ELR (cell line): Measurements from ENCODE around the gene PSD.

Source experiments
- DNase-seq: peaks from one replicate; pipeline ENCODE4 v3.0.0-alpha.2; 2015; ENCODE audit warnings: low read depth

Gene PSD

DNA sequence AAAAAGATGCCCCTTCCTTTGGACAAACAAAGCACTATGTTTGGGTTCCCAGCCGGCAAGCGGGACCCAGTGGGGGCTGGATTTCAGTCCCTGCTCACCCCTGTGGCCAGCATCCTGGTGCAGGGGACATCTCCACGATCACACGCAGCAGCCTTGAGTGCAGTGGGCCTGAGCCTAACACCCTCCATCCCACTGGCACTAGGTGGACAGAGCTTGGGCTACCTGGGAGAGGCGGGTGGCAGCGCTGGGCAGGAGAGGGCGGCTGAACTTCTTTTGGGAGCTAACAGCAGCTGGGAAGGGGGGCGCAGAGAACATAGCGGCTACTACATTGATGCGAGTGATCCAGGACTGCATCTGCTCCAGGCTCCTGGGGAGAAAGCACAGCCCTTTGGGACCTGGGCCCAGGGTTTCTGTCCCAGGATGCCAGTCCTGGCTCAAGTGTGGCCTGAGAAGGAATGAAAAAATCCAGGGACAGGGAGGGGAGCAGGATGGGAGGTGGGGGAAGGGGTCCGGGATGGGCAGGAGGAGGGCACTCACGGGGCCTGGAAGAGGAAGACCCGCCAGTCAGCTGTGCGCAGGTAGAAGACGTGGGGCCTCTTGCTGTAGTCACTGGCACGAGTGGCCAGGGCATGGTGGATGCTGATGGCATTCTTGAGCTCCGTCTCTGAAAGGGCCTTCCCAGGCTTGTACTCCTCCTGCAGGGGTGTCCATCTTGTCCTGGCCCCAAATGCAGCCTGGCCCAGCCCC, 14.1 kb downstream of the PSD start:
- DNase-seq: no peak

DNA sequence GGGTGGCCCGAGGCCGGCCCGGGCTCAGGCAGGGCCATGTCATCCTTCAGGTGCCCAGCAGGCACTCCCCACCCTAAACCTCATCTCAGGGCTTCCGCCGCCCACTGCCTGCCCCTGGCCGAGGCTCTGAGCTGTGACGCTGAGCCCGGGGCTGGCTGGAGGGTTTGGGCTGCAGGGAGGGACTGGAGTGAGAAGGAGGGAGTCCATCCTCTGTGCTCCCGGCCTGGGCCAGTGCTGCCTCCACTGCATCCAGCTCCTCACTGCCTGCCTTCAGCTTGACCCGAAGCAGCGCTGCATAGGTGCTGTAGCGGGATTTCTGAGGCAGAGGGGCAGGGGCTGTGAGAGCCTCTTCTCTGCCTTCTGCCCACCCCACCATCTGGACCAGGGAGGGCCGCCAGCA, 15.5 kb downstream of the PSD start:
- no peak for DNase-seq

DNA sequence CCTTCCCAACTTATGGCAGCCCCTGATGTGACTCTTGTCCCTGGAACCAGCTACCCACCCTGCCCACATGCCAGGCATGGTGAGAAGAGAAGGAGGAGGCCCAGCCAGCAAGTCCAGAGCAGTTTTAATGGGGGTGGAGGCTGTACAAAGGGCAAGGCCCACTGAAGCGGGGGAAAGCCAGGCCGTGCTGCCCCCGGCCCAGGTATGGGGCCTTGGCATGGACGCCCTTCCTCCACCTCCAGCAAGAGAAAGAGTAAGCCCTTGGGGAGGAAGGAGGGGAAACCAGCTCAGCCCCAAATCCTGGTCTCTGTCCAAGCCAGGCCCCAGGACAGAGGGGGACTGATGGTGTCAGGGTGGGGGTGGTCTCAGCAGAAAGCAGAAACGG, 16.1 kb downstream of the PSD start:
- no peak for DNase-seq

DNA sequence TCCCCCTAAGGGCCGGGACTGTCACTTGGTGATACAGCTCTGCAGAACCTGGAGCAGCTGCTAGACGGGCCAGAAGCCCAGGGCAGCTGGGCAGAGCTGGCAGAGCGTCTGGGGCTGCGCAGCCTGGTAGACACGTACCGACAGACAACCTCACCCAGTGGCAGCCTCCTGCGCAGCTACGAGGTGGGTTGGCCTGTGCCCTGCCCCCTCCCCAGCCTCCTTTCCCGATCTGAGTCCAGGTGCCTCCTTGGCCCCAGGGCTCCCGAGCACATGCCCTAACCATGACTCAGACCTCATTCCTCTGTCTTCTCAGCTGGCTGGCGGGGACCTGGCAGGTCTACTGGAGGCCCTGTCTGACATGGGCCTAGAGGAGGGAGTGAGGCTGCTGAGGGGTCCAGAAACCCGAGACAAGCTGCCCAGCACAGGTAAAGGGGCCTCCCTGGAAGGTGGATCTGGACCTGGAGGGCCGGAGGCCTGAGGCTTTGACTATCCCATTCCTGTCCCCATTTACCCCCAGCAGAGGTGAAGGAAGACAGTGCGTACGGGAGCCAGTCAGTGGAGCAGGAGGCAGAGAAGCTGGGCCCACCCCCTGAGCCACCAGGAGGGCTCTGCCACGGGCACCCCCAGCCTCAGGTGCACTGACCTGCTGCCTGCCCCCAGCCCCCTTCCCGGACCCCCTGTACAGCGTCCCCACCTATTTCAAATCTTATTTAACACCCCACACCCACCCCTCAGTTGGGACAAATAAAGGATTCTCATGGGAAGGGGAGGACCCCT, 16.7 kb downstream of the PSD start:
- peak; percentile 86 for DNase-seq

DNA sequence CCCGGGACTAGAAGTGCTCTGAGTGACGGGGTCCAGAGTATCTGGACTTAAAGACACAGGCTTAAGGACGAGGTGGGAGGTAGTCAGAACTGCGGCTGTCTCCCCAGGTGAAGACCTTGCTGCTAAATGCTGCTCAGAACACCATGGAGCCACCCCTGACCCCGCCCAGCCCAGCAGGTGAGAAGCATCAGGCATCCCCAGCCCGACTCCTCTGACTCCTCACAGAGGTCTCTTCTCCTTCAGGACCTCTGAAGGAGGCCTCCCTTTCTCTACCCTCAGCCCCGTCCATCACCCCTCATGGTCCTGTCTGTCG, 17.3 kb downstream of the PSD start:
- DNase-seq: no peak

DNA sequence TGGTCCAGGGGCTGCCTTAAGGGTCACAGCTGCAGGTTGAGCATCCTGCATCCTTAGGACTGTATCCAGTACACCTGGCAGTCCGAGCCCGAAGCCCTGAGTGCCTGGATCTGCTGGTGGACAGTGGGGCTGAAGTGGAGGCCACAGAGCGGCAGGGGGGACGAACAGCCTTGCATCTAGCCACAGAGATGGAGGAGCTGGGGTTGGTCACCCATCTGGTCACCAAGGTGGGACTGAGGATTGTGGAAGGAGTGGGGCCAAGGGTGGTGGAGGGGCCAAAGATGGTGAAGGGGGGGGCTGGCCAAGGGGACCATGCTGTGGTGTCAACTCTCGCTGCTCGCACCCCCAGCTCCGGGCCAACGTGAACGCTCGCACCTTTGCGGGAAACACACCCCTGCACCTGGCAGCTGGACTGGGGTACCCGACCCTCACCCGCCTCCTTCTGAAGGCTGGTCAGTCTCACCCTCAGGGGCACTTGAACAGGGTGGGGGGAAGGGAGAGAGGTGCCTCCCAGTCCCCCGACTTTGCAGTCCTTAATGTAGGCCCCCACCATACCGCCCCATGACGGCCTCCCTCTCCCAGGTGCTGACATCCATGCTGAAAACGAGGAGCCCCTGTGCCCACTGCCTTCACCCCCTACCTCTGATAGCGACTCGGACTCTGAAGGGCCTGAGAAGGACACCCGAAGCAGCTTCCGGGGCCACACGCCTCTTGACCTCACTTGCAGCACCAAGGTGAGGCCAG, 17.8 kb downstream of the PSD start:
- no peak for DNase-seq

DNA sequence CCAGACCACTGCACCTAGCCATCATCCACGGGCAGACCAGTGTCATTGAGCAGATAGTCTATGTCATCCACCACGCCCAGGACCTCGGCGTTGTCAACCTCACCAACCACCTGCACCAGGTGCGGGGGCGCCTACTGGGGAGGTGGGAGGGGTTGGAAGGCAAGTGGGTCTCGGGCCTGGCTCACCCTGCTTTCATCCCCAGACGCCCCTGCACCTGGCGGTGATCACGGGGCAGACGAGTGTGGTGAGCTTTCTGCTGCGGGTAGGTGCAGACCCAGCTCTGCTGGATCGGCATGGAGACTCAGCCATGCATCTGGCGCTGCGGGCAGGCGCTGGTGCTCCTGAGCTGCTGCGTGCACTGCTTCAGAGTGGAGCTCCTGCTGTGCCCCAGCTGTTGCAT, 18.5 kb downstream of the PSD start:
- no peak for DNase-seq

DNA sequence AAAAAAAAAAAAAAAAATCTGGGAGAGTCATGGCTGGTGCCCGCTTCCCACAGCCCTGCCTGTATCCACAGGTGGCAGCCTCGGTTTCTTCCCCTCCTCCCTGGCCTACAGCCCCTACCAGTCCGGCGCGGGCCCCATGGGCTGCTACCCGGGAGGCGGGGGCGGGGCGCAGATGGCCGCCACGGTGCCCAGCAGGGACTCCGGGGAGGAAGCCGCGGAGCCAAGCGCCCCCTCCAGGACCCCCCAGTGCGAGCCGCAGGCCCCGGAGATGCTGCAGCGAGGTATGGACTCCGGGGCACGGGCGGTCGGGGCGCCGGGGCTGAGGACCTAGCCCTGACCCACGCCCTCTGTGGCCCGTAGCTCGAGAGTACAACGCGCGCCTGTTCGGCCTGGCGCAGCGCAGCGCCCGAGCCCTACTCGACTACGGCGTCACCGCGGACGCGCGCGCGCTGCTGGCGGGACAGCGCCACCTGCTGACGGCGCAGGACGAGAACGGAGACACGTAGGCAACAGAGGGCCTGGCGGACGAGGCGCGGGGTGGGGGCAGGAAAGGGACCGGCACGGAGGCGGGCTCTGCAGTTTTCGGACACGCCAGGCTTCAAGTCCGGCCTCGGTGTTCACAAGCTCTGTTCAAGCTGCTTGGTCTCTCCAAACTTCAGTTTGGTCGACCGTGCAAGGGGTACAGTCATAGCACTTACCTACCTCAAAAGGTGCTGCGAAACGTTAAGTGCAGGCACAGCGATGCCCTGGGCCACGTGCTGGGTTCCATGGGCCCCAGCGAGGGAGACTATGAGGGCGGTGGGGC, 19.2 kb downstream of the PSD start:
- peak; percentile 86 for DNase-seq

DNA sequence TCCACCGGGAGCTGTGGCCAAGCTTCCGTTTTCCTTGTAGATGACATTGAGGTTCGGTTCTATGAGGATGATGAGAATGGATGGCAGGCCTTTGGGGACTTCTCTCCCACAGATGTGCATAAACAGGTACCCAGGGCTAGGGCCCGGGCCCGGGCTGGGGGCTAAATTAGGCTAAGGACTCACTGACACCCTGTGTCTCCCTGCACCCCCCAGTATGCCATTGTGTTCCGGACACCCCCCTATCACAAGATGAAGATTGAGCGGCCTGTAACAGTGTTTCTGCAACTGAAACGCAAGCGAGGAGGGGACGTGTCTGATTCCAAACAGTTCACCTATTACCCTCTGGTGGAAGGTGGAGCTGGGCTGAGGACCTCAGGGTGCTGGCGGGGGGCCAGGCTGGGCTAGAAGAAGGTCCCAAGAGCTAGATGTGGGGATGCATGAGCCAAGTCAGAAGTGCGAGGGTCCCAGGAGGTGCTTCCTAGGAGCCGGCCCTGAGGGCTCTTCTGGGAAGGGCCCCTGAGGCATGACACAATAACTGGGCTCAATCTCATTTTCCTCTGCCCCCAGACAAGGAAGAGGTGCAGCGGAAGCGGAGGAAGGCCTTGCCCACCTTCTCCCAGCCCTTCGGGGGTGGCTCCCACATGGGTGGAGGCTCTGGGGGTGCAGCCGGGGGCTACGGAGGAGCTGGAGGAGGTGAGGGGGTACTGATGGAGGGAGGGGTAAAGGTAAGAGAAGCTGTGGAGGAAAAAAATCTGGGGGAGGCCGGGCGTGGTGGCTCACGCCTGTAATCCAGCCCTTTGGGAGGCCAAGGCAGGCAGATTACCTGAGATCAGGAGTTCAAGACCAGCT, 20.2 kb downstream of the PSD start:
- no peak for DNase-seq

DNA sequence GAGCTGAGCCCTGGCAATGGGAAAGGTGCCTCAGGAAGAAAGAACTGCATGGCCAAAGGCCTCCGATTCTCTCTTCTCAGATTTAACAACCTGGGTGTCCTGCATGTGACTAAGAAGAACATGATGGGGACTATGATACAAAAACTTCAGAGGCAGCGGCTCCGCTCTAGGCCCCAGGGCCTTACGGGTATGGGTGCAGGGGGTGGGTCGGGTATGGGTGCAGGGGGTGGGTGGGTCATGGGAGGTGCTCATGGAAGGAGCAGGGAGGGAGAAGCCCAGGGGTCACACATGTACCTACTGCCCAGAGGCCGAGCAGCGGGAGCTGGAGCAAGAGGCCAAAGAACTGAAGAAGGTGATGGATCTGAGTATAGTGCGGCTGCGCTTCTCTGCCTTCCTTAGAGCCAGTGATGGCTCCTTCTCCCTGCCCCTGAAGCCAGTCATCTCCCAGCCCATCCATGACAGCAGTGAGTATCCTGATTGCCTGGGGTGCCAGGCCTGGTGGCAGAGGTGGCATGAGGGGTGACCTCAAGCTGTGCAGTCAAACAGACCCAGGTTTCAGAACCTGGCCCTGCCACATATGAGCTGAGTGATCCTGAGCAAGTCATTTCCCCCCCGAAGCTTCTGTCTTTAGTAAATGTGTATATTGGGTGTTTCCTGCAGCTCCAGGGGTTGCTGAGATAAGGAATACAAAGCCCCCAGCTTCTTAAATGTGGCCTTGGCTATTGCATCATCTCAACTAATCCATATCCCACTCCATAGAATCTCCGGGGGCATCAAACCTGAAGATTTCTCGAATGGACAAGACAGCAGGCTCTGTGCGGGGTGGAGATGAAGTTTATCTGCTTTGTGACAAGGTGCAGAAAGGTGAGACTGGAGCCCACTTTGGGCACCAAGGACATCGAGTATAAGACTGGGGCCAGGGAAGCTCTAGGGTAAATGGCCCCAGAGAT, 21.1 kb downstream of the PSD start:
- no peak for DNase-seq

DNA sequence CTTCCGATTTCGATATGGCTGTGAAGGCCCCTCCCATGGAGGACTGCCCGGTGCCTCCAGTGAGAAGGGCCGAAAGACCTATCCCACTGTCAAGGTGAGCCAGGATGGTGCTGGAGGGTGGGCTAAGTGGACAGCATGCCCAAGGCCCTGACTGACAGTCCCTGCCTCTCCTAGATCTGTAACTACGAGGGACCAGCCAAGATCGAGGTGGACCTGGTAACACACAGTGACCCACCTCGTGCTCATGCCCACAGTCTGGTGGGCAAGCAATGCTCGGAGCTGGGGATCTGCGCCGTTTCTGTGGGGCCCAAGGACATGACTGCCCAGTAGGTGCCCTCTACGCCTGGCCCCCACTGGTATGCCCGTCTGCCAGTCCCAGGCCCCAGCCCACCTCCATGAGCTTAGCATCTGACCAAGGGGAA, 21.8 kb downstream of the PSD start:
- DNase-seq: no peak

DNA sequence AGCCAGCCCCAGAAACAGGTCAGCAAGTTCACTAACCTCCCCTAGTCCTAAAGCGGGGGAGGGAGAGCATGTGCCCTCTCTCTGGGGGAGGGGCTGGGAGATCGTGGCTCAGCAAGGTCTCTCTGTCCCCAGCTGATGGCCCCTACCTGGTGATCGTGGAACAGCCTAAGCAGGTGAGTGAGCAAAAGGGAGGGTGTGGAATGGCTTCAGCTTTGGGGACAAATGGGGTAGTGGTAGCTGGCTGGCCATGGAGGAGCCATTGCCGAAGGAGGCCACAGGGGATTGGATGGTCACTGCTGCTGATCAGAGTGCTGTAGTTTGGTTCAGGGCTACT, 22.3 kb downstream of the PSD start:
- DNase-seq: no peak

DNA sequence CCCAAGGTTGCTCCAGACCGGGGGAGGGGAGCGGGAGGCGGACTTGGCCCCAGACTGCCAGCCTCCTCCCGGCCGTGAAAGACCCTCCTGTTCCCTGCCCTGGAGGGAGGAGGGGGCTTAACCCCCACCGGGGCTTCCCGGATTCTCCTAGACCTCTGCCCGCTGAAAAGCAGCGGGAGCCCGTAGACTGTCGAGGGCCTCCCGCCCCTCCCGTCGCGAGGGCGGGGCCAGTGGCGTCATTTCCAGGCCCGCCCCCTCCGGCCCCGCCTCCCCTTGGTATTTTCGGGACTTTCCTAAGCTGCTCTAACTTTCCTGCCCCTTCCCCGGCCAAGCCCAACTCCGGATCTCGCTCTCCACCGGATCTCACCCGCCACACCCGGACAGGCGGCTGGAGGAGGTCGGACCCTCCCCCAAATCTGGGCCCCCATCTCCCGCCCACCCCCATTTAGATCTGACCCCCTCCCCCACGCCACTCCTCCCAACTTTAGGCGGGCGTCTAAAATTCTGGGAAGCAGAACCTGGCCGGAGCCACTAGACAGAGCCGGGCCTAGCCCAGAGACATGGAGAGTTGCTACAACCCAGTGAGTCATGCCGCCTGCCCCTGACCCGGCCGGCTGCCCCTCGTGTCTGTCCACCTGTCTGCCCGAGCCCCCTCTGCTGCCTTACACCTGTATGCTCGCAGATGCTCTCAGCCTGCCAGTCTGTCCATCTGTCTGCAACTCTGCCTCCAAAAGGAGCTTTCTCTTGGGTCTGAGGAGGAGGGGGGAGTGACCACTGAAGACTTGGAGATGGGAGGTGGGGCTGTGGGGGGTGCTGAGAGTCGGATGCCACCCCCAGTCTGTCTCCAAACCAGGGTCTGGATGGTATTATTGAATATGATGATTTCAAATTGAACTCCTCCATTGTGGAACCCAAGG, 22.9 kb downstream of the PSD start, which contains the start of gene NFKB2:
TSS of gene NFKB2 (plus strand) at position 306 of the 917 bp plus-strand sequence. CDS start at position 561, 255 bp downstream.
- peak; percentile 92 for DNase-seq

DNA sequence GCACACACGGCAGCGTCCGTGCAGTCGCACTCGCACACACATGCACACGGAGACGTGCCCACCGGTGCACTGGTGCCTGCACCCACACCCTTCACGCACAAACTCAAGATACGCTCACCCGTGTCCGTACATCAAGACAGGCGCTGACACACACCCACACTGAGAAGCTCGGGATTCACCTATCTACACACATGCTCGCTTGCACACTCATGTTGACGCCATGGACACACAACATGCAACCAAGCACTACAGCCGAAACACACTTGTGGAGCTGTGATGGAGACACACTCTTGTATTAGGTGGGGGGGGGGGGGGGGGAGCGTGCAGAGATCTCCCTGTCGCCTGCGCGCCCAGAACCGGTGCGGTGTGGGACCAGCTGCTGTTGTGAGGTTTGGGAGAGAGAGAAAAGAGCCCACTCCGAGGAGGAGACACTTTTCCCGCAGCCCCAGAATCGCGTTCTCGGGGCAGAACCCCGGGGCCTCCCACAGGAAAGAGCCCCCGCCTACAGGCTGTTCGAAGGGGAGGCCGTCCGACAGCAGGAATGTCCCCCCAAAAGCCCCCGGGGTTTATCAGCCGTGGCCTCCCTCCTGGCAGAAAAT, 23.7 kb downstream of the PSD start:
- peak; percentile 62 for DNase-seq

DNA sequence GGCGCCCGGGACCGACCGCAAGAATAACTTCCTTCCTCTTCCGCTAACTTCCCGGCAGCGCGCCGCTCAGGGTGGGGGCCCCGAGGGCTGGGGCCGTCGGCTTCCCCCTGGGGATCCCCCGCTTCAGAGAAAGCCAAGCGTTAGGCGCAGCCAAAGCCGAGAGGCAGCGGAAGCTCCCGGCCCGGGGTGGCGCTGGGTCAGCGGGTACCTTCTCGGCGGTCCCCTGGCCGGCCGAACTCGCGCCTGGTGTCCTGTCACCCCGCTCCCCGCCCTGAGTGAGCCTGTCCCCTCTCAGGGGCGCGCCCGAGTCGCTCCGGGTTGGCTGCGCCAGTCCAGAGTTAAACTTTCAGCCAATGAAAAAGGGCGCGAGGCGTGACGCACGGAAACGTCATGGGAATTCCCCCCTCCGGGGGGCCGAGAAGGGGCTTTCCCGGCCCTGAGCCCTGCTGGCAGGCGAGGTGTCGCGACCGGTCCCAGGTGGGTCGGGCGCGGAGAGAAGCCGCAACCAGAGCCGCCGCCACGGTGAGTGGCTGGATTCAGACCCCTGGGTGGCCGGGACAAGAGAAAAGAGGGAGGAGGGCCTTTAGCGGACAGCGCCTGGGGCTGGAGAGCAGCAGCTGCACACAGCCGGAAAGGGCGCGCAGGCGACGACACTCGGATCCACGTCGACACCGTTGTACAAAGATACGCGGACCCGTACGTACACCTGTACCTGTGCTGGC, 24.3 kb downstream of the PSD start:
- DNase-seq: peak; percentile 97

DNA sequence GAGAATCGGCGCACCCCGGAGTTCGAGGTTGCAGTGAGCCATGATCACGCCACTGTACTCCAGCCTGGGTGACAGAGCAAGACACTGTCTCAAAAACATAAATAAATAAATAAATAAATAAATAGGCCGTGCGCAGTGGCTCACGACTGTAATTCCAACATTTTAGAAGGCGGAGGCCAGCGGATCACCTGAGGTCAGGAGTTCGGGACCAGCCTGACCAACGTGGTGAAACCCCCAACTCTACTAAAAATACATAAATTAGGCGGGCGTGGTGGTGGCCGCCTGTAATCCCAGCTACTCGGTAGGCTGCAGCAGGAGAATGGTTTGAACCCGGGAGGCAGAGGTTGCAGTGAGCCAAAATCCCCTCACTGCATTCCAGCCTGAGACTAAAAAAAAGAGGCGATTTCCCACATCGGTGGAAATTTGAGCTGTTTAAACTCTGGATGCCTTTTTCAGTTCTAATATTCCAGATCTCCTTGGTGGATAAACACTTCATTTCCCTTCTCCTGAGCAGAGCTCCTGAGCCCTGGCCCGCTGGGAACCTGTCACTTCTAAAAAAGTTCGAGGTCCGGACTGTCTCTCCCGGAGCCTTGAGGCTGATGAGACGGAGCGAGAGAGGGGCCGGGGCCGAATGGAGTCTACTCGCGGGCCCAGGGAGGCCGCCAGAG, 25.0 kb downstream of the PSD start:
- no peak for DNase-seq

DNA sequence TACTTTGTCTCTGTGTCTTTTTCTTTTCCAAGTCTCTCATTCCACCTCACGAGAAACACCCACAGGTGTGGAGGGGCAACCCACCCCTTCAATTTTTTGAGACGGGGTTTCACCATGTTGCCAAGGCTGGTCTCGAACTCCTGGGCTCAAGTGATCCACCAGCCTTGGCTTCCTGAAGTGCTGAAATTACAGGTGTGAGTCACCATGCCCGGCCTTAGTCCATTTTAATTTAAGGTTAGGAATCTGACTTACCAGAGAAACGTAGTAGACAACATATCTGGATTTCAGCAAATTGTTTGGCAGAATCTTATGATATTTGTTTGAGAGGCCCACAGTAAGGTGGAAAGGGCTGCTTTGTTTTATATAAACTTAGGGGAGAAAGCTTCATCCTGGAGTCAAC, 26.3 kb downstream of the PSD start:
- DNase-seq: no peak
